GM08714 (cell line): ENCODE results near the gene ZFYVE16.
"Not testable (repeated sequence)": the region's sequence is repeated elsewhere in the genome, so short reads cannot be mapped to it uniquely, and the experiment has no call there.

Experiments
- H3K4me3 ChIP-seq: fragments of 200-500 bp; sonication (Bioruptor generic); 2 replicates; pipeline ENCODE4 v1.5.1; 2014; ENCODE audit warnings: mild to moderate bottlenecking, low read length, inconsistent platforms
- ZNF274 ChIP-seq: IDR thresholded peaks from 2 replicates; pipeline ENCODE4 v1.6.1; 2012; ENCODE audit warnings: mild to moderate bottlenecking, low read depth, low read length

ZFYVE16 gene

DNA sequence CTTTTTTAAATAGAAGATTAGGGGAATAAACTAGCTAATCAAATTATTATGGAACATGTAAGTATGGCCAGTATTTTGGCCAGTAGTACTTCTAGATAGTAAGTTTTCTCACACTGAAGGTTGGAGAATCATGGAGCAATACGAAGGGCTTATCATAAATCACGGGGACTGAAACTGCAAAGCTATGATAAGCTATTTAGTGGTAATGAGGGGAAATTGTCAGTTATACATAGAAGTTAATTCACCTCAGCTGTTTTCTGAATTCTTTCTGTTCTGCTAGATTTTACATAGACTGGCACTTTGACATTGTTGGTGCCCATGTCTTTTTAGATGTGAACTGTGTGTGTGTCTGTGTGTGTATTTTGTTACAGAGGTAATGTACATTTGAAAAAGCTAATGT lies 45.5 kb downstream of the ZFYVE16 start:
- H3K4me3 ChIP-seq, result no peak overlapping the region
- no peak for TF ChIP-seq ZNF274

DNA sequence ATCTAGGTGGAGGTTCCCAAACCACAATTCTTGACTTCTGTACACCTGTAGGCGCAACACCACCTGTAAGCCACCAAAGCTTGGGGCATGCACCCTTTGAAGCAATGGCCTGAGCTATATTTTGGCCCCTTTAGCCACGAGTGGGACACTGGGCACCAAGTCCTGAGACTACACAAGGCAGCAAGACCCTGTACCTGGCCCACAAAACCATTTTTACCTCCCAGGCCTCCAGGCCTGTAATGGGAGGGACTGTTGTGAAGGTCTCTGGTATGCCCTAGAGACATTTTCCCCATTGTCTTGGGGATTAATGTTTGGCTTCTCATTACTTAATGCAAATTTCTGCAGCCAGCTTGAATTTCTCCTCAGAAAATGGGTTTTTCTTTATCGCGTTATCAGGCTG lies 55.4 kb downstream of the ZFYVE16 start:
- H3K4me3 ChIP-seq, result no peak overlapping the region
- TF ChIP-seq ZNF274, result no peak

DNA sequence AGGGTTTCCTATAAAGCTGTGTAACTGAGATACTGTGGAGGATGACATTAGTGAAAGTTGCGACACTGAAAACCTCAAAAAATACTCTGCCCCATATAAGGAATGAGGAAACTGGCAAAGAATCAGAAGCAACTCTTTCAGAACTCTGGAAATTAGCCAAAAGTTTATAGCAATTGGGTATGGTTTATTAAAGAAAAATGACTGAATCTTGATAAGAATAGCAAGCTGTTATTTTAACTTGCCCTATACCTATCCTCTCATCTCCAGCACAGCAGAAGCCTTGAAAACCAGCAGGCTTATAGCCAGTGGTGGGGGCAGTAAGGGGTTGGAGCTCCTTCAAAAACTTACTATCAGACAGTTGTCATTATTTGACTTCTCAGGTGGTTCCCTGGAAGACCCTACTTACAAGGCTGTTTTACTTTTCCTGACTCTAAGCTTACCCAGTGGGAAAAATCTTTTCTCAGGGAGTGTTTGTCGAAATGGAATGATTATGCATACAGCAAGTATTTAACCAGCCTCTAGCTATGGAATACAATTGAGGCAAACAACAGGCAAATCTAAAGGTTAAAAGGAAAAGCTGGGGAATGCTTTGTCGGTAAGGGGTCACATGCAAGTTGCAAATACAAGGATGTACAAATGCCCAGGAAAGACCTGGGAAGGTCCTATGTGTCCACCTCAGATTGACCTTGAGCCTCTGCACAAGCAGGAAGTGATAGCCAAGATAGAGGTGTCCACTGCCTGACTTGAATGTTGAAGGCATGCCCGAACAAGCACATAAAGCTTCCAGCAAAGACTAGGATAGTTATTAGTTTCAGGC lies 59.0 kb downstream of the ZFYVE16 start:
- no peak for TF ChIP-seq ZNF274
- H3K4me3 ChIP-seq, result no peak overlapping the region

DNA sequence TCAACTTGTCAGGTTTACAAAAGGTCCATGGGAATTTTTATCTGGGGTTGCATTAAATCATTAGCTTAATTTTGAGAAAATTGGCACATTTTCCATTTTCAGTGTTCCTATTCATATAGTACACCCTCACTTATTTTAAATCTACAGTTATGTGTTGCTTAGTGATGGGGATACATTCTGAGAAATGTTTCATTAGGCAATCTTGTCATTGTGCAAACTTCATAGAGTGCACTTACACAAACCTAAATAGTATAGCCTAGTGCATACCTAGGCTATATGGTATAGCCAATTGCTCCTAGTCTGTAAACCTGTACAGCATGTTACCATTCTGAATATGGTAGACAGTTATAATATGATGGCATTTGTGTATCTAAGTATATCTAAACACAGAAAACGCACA lies 60.3 kb downstream of the ZFYVE16 start:
- TF ChIP-seq ZNF274, result no peak

DNA sequence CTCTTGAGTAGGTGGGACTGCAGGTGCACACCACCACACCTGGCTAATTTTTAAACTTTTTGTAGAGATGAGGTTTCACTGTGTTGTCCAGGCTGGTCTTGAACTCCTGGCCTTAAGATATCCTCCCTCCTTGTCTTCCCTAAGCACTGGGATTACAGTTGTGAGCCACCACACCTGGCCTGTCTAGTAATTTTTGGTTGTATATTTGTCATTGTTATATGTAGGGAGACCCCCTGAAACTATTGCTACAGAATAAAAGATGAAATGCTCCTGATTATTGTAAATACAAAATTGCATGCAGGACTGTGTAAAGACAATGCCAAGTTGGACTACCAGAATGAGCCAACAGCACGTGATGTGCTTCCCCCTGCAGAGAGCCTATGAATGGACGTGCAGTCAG lies 62.8 kb downstream of the ZFYVE16 start:
- not testable (repeated sequence) for H3K4me3 ChIP-seq

More for the DNA sequence above, 60.3 kb downstream of the ZFYVE16 start:
- H3K4me3 ChIP-seq, result no peak overlapping the region

DNA sequence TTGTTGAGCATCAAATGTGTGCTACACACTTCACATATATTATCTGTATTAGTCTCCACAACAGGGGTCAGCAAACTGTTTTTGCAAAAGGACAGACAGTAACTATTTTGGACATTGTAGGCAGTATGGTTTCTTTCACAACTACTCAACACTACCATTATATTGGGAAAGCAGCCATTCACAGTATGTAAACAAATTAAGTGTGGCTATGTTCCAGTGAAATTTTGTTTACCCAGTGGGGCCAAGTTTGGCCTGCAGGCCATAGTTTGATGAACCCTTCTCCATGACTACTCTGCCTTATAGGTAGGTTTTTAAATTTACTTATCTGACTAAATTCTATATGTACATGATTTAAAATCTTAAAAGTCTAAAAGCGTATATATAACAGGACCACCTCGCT lies 67.1 kb downstream of the ZFYVE16 start:
- no peak overlapping the region for H3K4me3 ChIP-seq
- TF ChIP-seq ZNF274, result no peak

DNA sequence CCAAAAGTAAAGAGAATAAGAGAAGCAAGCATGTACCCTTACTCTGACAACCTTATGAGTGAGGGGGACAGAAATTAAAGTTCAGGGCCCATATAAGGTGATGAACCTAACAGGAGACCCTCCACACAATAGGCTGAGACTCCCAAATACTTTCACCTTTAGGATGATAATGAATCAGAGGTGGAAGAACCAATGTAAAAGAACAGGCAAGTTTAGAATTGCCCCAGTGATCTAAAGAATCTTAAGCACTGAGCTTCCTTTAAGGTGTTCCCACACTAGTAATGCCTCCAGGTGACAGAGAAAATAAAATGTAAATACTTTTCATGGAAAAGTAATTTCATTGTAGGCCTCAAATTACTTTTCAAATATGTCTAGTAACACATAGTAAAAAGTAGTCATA lies 71.8 kb downstream of the ZFYVE16 start:
- no peak overlapping the region for H3K4me3 ChIP-seq
- TF ChIP-seq ZNF274, result no peak

DNA sequence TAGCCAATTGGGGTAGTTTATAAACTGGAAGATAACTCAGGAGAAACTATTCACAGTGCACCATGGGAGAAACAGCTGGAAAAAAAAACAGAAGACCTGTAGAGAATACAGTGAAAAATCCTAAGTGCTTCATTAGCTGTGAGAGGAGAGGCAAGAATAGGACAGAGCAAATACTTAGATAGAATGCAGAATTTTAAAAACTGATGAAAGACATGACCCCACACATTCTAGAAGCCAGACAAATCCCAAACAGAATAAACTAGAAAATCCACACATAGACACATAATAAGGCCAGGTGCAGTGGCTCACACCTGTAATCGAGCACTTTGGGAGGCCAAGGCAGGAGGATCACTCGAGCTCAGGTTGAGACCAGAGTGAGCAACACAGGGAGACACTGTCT lies 72.5 kb downstream of the ZFYVE16 start:
- TF ChIP-seq ZNF274, result no peak
- no peak overlapping the region for H3K4me3 ChIP-seq

DNA sequence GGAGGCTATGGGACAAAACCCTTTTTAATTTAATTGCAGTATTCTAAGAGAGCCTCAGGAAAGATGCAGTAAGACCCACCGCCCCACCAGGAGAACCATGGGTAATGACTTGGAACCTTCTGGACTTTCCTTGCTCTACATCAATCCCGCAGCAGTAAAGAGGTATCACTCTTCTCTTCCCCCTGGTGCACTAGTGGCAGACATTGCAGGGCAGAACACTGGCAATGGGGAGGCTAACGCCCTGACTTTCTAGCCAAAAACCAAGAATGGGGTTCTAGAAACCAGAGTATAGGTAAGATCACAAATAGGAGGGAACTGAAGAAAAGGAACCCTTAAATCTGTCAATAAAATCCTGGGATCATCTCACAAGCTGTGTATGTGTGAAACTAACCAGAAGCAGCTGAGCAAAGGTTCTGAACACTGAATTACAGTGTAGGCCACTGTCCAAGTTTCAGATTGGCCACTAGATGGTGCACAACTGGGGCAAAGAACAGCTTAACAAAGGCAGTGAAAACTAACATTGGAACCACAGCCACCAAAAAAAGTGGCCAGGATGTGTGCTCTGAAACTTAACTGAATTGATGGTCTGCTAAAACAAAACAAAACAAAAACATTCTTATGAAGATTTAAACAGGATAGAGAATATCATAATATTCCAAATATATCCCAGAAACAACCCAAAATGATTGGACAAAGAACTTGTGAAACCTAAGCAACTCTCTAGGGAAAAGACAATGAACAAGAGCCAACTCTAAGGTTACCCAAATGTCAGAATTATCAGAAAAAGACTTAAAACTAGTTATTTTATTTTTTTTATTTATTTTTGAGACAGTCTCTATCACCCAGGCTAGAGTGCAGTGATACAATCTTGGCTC lies 73.4 kb downstream of the ZFYVE16 start:
- no peak overlapping the region for H3K4me3 ChIP-seq

DNA sequence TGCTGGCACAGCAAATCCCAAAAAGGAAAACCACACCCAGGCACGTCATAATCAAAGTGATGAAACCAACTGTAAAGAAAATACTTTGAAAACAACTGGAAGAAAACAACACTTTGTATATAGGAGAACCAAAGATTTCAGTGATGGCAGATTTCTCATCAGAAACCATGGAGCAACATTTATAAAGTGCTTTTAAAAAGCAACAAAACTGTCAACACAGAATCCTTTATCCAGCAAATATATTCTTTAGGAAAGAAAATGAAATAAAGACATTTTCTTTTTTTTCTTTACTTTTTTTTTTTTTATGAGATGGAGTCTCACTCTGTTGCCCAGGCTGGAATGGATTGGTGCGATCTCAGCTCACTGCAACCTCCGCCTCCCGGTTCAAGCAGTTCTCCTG lies 74.7 kb downstream of the ZFYVE16 start:
- no peak for TF ChIP-seq ZNF274
- no peak overlapping the region for H3K4me3 ChIP-seq

More for the DNA sequence above, 73.4 kb downstream of the ZFYVE16 start:
- TF ChIP-seq ZNF274, result no peak

DNA sequence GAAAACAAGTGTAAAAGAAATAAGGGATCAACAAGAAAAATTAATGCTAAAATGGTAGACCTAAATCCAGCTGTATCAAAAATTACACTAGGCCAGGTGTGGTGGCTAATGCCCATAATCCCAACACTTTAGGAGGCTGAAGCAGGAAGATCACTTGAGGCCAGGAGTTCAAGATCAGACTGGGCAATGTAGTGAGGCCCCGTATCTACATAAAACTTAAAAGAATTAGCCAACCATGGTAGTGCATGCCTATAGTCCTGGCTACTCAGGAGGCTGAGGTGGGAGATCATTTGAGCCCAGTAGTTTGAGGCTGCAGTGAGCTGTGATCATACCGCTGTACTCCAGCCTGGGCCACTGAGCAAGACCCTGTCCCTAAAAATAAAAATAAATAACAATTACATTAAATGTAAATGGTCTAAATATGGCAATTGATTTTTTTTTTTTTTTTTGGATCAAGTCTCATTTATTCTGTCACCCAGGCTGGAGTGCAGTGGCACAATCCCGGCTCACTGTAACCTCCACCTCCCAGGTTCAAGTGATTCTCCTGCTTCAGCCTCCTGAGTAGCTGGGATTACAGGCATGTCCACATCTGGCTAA lies 75.9 kb downstream of the ZFYVE16 start:
- no peak overlapping the region for H3K4me3 ChIP-seq
- no peak for TF ChIP-seq ZNF274

DNA sequence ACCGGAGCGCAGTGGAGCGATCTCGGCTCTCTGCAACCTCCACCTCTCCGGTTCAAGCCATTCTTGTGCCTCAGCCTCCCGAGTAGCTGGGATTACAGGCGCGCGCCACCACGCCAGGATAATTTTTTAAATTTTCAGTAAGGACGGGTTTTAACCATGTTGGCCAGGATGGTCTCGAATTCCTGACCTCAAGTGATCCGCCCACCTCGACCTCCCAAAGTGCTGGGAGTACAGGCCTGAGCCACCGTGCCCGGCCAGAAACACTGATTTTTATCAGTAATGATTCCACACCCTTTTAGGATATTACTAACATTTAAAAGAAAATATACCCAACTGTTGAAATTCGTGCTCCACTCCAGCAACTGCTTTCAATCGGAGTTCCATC lies 79.6 kb downstream of the ZFYVE16 start:
- TF ChIP-seq ZNF274, result no peak
- H3K4me3 ChIP-seq, result peak overlapping the region; percentile 50; the same call in 1 of the 2 replicates

DNA sequence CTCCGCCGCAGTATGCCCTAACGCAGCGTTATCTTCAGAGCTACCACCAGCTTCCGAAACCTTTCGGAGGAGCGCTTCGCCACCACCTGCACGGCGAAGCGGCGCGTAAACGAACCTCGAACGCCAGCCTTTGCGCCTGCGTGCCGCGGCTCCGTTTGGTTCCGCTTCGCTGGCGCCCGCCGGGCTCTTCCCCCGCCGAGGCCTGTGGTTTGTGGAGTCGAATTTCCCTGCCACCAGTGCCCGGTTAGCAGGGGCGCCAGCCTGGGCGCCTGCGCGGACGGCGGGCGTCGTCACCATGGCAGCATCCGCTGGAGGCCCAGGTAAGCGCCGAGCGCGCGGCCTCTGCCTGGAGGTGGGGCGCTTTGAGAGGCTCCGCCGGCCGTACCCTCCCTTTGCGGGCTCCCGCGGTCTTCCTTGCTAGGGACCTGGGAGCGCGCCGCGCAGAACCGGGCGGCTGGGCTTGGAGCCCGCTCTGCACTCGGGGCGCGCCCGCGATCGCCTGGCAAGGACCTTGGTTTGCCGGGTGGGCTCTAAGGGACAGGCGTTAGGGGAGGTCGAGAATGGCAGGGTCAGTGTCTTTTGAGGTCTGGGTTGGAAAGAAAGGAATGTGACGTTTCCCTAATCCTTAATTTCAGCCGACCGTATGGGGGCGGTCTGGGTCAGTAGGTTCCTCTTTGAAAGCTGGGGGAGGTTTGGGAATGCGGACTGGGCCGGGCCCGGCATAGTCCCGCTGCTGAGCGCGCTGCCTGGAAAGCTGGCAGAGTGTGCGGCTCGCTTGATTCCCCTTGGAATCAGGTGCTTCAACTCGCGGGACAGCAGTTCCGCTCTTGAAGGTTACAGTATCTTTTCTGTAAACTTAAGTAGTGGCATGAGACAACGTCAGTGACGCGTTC lies 80.2 kb downstream of the ZFYVE16 start, which contains the start of gene FAM151B:
FAM151B (plus strand) TSS at position 272 of the 893 bp plus-strand sequence; CDS start at position 296, 24 bp downstream.
- TF ChIP-seq ZNF274, result no peak
- H3K4me3 ChIP-seq, result peak within 1 kb of the TSS; percentile 50

DNA sequence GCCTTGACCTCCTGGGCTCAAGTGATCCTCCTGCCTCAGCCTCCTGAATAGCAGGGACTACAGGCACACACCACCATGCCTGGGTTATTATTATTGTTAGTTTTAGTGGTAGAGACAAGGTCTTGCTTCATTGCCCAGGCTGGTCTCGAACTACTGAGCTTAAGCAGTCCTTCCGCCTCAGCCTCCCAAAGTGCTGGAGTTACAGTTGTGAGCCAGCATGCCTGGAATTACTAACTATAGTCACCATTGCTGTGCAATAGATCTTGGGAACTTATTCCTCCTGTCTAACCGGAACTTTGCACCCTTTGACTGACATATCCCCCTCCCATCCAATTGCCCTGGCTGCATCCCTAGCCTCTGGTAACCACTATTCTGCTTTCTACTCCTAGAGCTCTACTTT lies 83.4 kb downstream of the ZFYVE16 start:
- H3K4me3 ChIP-seq, result no peak overlapping the region
- TF ChIP-seq ZNF274, result no peak
